Superior temporal gyrus (tissue), 1 donor: ENCODE results near the gene DBNL.

Experiments
- DNase-seq: peaks from one replicate; pipeline ENCODE4 v3.0.0-alpha.2; 2016; ENCODE audit errors: extremely low spot score

DBNL gene

DNA sequence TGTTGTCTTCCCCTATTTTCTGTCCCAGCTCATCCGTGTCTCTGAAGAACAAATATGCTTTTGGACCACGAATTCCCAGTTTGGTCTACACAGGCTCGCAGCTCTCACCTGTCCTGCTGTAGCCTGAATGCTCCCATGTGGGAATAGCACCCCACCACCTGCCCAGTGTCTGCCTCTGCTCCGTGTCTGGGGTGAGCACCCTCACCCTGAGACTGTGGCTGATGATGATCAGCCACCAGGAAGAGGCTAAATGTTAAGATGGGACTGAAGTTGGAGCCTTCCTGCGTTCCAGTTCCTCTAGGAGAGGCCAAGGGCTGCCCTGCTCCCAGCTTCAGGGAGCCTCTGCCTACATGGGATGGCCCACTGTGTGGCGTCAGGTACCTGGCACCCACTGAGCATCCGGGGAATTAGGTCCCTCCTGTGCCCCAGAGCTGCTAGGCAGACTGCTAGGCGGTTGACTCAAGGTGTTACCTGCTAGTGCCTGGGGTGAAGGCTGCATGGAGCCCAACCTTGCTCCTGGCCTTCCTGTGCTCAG lies 17.2 kb downstream of the DBNL start:
- DNase-seq = no peak

GRCh38 chr7:44062180-44062902 lies 17.8 kb downstream of the DBNL start:
- no peak for DNase-seq

DNA sequence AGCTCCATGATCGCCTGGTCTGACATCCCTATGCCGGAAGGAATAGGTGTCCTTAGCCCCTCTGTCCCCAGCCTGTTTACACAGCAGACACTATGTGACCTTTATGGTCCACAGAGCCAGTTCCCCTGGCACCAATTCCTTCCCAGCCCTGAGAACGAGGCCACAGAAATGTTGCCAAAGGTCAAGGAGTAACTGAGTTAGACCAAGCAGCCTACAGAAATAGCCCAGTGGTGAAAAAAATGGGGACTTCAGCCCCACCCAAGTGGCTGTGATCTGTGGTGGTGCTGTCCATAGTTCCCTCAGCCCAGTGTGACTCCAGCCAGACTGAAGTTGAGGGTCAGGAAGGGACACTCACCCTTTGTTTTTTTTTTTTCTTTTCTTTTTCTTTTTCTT lies 18.4 kb downstream of the DBNL start:
- DNase-seq = no peak

- DNase-seq = no peak
These were observed 19.0 kb downstream of the DBNL start for GRCh38 chr7:44063547-44063893.

DNA sequence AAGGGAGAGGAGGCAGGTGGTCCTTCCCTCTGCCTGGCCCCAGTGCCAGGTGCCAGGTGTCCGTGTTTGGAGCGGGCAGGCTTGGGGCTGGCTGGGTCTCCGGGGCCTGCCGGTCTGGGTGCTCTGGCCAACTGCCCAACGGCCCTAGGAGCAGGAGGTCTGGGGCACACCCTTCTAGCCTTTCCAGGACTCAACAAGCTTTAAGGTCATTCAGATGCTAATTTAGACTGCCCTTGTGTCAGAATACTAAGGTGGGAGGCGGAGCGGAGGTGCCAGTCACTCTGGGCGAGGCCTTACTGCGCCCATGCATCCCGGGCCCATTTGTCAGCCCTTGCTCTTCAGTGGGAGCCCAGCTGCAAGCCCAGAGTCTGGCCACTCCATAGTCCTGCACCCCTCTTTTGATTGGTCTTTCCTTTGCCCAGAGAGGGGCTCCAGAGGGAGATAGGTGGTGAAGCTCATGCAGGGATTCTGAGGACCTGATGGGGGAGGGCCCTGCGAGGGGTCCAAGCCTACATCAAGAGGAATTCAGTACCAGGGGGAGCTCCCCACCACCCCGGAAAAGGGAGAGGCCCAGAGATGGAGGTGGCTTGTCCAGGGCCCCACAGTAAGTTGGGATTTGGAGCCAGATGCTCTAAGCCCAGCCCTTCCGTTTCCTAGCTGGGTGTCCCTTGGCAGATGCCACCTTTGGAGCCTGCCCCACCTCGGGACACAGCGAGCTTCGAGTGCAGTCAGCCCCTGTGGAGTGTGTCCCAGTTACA lies 19.6 kb downstream of the DBNL start:
- no peak for DNase-seq

DNA sequence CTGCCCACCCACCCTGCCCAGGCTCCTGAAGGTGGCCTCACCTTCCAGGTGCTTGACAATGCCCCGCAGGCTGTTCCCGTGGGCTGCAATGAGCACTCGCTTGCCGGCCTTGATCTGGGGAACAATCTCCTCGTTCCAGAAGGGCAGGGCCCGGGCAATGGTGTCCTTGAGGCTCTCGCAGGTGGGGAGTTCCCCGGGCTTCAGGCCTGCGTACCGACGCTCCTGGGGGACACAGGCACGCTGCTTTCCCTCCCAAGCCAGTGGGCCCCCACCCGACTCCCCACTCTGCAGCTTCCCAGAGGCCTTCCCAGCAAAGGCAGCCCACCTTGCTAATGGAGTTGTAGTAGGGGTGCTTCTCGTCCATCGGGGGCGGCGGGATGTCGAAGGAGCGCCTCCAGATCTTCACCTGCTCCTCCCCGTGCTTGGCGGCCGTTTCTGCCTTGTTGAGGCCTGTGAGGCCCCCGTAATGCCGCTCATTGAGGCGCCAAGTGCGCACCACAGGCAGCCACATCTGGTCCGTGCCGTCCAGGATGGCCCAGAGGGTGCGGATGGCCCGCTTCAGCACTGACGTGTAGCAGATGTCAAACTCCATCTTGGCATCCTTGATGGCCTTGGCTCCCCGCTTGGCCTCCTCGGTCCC lies 20.4 kb downstream of the DBNL start:
- no peak for DNase-seq

DNA sequence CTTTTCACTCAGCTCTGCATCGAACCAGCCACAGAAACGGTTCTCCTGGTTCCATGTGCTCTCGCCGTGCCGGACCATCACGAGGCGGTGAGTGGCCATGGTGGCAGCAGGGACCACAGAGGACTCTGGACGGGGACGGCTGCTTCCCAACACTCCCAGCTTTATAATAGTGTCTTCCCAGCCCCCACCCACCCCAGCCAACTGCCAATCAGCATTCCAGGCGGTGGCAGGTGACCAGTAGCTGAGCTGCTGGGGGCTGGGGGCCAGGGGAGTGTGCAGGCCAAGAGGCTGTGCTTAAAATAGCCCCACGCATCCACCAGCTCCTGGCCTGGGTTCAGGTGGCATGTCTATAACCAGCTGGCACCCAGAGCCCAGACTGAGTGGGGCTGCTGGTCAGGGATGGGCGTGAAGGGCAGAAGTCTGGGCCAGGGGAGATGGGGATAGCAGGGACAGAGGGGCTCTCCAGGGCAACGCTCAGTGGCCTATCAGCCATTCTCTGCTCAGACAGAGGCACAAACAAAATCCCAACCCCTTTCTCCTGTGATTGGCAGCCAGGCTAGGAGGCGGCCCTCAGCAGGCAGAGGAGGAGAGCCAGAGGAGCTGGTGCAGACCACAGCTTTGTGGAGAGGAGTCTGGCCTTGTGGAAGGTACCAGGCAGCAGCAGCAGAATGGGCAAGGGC lies 21.1 kb downstream of the DBNL start, which contains the start of gene PGAM2:
PGAM2 (minus strand) TSS at position 137 of the 680 bp plus-strand sequence; CDS start at position 99, 38 bp downstream.
- no peak for DNase-seq

- no peak for DNase-seq
These were observed 21.6 kb downstream of the DBNL start for GRCh38 chr7:44066111-44066460.

- no peak for DNase-seq
These were observed 22.1 kb downstream of the DBNL start for GRCh38 chr7:44066494-44067063.

GRCh38 chr7:44067064-44067951 lies 22.8 kb downstream of the DBNL start:
- DNase-seq = no peak

GRCh38 chr7:44068054-44068453 lies 23.6 kb downstream of the DBNL start:
- no peak for DNase-seq

- DNase-seq = no peak
These were observed 27.3 kb downstream of the DBNL start for GRCh38 chr7:44071726-44072363.

- peak; percentile 48 for DNase-seq
These were observed 28.1 kb downstream of the DBNL start for GRCh38 chr7:44072364-44073231.

DNA sequence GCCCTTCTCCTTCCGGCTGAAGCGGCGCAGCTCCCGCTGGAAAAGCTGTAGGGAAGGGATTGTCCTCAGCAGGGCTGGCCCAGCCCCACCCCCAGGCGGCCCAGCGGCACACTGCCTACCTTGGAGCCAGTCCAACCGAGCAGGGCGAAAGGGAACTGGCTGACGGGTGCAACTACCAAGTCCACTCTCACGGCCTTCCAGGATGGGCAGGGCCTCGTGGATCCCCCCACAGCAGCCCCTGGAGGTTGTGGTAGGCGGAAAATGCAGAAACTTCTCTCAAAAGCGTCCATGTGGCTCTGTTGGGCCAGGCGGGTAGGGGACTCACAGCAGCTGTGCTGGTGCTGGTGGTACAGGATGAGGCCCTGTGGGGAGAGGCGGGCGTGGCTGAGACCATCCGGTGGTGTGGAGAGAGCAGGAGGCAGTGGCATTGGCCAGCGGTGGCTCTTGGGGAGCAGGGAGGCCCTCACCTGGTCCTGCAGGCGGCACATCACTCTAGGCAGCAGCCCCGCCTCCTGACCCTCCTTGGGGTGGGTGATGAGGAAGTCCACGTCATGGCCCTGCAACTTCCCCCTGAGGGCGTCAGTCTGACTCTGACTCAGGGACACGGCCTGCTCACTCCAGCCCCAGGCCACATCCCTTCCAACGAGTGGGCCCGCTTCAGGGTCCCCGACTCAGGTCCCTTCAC lies 29.3 kb downstream of the DBNL start:
- DNase-seq = peak; percentile 71

- no peak for DNase-seq
These were observed 29.8 kb downstream of the DBNL start for GRCh38 chr7:44074349-44074695.

- no peak for DNase-seq
These were observed 31.0 kb downstream of the DBNL start for GRCh38 chr7:44075296-44076075.

DNA sequence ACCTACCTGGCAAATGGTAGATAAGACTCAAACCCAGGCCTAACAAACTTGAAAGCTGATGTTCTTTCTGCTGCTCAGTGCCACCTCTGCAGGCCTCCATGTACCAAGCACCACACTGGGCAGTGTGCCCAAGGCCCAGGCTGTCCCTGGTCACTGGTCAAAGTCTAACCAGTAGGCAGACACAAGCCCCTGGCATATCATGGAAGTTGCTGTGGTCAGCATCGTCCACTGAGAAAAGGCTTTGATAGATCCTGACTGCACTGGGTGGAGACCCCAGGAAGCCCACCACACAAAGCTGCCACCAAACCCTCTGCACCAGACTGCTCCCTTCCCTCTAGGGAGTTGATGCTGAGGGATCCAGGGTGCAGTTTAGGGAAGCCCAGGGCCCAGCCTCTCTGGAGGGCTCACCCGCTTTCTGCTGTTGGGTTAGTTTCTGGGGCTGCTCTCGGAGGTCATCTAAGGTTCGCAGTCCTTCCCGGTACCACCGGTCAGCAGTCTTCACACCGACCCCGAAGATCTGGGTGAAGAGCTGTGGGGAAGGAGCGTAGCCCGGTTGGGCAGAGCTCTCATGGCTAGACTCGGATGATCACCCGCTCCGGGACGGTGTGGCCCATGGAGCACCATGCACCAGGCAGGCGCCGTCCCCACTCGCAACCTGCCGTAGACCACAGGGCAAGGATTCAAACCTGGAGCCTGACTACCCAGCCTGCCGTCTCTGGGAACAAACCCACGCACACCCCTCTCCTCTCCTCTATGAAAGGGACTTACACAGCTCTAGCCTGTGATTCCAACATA lies 31.8 kb downstream of the DBNL start:
- DNase-seq = no peak
